Glutamatergic neuron (in vitro differentiated cells): ENCODE results near the gene SMYD2. TPM values are rescaled to one million over a fixed set of nuclear protein-coding genes. Genes with fewer than 3 reads are reported as not detected.

ENCODE experiments used
- DNase-seq: peaks from one replicate; pipeline ENCODE4 v3.0.0; 2022
- H3K27ac Mint-ChIP-seq: one replicate; pipeline ENCODE4 v1.8.0; 2020; ENCODE audit warnings: mild to moderate bottlenecking, mixed read lengths, inconsistent platforms; ENCODE audit not compliant: unreplicated experiment
- H3K27me3 Mint-ChIP-seq: one replicate; pipeline ENCODE4 v1.8.0; 2020; ENCODE audit warnings: mild to moderate bottlenecking, moderate library complexity, mixed read lengths, inconsistent platforms; ENCODE audit not compliant: unreplicated experiment
- H3K36me3 Mint-ChIP-seq: one replicate; pipeline ENCODE4 v1.8.0; 2020; ENCODE audit warnings: mild to moderate bottlenecking, mixed read lengths, inconsistent platforms; ENCODE audit not compliant: unreplicated experiment
- H3K4me1 Mint-ChIP-seq: one replicate; pipeline ENCODE4 v1.8.0; 2020; ENCODE audit warnings: mild to moderate bottlenecking, low read depth, mixed read lengths, inconsistent platforms; ENCODE audit not compliant: unreplicated experiment
- H3K4me3 Mint-ChIP-seq: one replicate; pipeline ENCODE4 v1.8.0; 2020; ENCODE audit warnings: mild to moderate bottlenecking, mixed read lengths, inconsistent platforms; ENCODE audit not compliant: unreplicated experiment
- H3K9me3 Mint-ChIP-seq: one replicate; pipeline ENCODE4 v1.8.0; 2020; ENCODE audit warnings: mild to moderate bottlenecking, moderate library complexity, mixed read lengths, inconsistent platforms; ENCODE audit not compliant: unreplicated experiment
- total RNA-seq: library from RNA; stranded (reverse); fragmentation: NEBNext Ultra II Directional; extraction: Animal tissue kit (Norgen Biotek cat#: 25700); gene quantifications from one replicate; pipeline ENCODE4 v1.2.1, GENCODE V29; 2021; ENCODE audit not compliant: unreplicated experiment
- TF ChIP-seq, protein P1 (sequence below): fragments of 200-600 bp; sonication (generic); IDR thresholded peaks from one replicate; pipeline ENCODE4 v1.5.0; 2021; ENCODE audit not compliant: partially characterized antibody, unreplicated experiment

Gene SMYD2
- total RNA-seq, 1 donor from 2014 or later = 26.0 TPM

DNA sequence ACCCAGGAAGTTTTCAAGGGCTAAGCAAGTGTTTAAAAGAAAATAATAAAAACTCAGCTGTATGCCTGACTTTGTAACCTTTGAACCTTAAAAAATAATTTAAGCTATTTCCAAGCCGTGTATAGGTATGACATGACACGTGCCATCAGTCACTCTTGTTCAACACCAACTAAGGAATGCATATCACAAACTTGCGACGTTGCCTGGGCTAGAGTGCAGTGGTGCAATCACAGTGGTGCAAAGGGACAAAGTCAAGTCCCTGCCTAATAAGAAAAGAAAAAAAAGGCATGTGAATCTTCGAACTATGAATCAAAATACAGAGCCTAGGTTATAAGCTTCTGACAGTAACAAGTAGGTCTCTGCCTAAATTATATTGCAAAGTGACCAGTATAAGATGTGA, 79.2 kb downstream of the SMYD2 start:
- Mint-ChIP-seq H3K27ac (no peak overlapping the region), H3K27me3 (peaks cover 8% of the 10 kb centered on the region), H3K36me3 (no peaks in the 10 kb centered on the region), H3K4me3 (no peak overlapping the region), H3K4me1 (peaks cover 18% of the 10 kb centered on the region), H3K9me3 (peaks cover 10% of the 10 kb centered on the region)
- no peak for DNase-seq
- TF ChIP-seq, protein P1, sequence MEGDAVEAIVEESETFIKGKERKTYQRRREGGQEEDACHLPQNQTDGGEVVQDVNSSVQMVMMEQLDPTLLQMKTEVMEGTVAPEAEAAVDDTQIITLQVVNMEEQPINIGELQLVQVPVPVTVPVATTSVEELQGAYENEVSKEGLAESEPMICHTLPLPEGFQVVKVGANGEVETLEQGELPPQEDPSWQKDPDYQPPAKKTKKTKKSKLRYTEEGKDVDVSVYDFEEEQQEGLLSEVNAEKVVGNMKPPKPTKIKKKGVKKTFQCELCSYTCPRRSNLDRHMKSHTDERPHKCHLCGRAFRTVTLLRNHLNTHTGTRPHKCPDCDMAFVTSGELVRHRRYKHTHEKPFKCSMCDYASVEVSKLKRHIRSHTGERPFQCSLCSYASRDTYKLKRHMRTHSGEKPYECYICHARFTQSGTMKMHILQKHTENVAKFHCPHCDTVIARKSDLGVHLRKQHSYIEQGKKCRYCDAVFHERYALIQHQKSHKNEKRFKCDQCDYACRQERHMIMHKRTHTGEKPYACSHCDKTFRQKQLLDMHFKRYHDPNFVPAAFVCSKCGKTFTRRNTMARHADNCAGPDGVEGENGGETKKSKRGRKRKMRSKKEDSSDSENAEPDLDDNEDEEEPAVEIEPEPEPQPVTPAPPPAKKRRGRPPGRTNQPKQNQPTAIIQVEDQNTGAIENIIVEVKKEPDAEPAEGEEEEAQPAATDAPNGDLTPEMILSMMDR = no peak

DNA sequence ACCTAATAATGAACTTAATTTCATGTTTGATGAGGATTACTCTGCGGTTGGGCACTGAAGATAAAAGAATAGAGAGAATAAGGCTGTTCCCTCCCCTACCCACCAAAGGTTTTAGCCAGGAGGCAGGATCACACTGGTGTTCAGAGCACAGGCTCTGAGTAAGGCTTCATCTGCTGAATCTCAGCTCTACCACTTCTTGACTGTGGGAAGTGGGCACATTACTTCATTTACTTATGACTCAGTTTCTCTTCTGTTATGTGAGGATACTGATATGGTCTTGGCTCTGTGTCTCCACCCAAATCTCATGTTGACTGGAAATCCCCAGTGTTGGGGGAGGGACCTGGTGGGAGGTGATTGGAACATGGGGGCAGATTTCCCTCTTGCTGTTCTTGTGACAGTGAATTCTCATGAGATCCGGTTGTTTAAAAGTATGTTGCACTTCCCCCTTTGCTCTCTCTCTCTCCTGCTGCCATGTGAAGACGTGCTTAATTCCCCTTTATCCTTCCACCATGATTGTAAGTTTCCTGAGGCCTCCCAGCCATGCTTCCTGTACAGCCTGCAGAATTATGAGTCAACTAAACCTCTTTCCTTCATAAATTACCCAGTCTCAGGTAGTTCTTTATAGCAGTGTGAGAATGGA, 79.7 kb downstream of the SMYD2 start:
- no peak for DNase-seq

DNA sequence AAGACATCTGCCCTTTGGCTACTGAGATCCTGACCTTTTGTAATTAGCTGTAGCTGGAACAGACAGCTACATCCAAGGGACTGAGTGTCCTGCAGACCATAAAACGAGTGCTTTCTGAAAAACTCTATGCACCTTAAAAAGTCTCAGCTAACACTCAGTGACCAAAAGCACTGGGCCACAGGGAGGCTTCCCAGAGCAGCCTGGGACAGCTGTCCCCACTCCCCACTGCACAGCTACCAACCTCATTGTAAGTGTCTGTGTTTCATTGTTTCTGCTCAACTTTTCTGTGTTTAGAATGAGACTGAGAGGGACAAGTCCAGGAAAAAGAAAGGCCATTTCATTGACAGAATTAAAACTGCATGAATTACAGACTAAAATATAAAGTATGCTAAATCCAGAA, 80.7 kb downstream of the SMYD2 start:
- Mint-ChIP-seq H3K36me3 (no peaks in the 10 kb centered on the region), H3K4me1 (peaks cover 25% of the 10 kb centered on the region), H3K9me3 (peaks cover 10% of the 10 kb centered on the region), H3K4me3 (no peak overlapping the region), H3K27ac (no peak overlapping the region), H3K27me3 (peaks cover 8% of the 10 kb centered on the region)
- TF ChIP-seq, protein P1 = no peak
- DNase-seq = no peak

More for the DNA sequence above, 79.7 kb downstream of the SMYD2 start:
- Mint-ChIP-seq H3K36me3 (no peaks in the 10 kb centered on the region), H3K27ac (no peak overlapping the region), H3K9me3 (peaks cover 10% of the 10 kb centered on the region), H3K4me3 (no peak overlapping the region), H3K4me1 (peaks cover 20% of the 10 kb centered on the region), H3K27me3 (peaks cover 8% of the 10 kb centered on the region)
- TF ChIP-seq, protein P1 = no peak

DNA sequence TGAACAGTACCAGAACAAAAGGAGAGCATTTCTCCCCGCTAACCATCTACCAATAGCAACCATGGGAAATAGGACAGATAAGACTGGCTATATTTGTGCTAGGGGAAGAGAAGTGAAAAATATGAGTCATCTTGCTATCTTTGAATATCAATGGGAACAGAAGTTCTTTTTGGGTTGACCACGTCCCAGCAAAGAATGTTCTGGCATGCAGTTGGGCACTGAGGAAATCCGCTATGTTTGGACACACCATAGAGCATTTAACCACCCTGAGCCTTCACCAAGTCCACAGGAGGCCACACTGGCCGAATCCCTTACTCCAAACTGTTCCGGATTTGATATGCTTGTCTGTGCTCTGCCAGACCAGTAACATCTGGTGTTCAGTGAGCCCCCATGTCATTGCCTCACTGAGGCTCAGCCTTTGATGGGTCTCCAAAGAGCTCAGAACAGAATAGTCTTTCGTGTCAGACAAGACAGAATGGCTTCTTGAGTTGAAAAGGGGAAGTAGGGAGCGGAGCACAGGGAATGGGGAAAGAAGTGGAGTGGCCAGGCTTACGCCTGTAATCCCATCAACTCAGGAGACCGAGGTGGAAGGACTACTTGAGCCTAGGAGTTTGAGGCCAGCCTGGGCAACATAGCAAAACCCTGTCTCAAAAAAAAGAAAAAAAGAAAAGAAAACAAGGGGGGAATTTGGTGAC, 81.4 kb downstream of the SMYD2 start:
- Mint-ChIP-seq H3K9me3 (peaks cover 10% of the 10 kb centered on the region), H3K27me3 (peaks cover 8% of the 10 kb centered on the region), H3K4me1 (peaks cover 25% of the 10 kb centered on the region), H3K27ac (no peak overlapping the region), H3K36me3 (no peaks in the 10 kb centered on the region), H3K4me3 (no peak overlapping the region)
- TF ChIP-seq, protein P1 = no peak
- no peak for DNase-seq

DNA sequence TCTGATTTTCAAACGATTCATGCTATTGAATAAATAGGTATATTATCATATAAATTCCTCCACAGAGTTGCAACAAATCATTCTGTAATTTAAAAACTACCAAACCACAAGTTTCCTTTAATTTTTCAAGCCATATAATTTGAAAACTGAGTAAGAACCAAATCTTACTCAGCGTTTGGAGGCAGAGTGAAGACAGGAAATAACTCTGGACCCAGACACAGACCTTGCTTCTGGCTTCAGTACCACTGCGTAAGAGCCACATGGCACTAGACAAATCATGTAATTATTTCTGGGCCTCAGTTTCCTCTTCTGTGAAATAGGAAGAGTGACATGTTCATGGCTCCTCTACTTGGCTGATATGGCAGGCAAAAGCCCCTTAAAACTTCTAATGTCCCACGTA, 82.4 kb downstream of the SMYD2 start:
- H3K4me3 Mint-ChIP-seq = no peak overlapping the region
- H3K27ac Mint-ChIP-seq = no peak overlapping the region
- peaks cover 10% of the 10 kb centered on the region for H3K9me3 Mint-ChIP-seq
- H3K36me3 Mint-ChIP-seq = no peaks in the 10 kb centered on the region
- peaks cover 25% of the 10 kb centered on the region for H3K4me1 Mint-ChIP-seq
- TF ChIP-seq, protein P1 = no peak
- peaks cover 8% of the 10 kb centered on the region for H3K27me3 Mint-ChIP-seq
- DNase-seq = no peak
